HG02870 (cell line): ENCODE data around the gene PAX7.

Experiments
- ATAC-seq: cut with Tn5 transposase; IDR thresholded peaks from one replicate; pipeline ENCODE4 v1.9.1; 2021; ENCODE audit warnings: mild to moderate bottlenecking, moderate library complexity; ENCODE audit not compliant: unreplicated experiment

Gene PAX7

DNA sequence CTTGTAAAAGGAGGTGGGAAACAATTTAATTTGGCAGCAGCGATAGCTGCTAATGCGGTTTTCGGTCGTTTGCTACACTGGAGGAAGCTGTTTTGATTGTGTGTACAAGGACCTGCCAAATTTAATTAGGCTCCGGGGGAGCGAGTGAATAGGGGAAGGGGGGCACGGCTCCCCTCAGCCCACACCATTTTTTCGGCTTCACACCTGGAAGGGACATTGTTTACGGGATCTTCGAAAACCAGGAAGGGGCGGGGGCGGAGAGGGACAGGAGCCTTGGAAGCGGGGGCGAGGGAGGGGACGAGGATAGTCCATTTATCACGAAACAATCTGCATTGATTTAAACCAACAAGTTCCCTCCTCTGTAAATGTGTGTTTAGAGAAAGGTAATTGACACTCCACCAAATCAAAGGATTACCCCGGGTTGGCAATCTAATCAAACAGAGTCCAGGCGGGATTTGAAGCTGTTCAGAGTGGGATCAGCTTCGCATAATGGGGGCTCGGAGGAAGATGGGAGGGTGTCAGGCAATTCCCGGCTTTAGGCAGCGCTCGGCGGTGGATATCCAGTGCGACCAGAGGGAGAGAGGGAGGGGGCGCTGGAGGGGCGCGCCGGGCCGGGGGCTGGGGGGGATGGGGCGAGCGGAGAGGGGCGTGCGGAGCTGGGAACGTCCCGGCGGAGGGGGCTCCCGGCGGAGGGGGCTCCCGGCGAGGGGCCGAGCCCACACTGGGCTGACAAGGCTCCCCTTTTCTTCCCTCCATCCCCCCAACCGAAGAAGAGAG lies 9.8 kb downstream of the PAX7 start:
- no peak for ATAC-seq

GRCh38 chr1:18641005-18641941 lies 10.6 kb downstream of the PAX7 start:
- no peak for ATAC-seq

DNA sequence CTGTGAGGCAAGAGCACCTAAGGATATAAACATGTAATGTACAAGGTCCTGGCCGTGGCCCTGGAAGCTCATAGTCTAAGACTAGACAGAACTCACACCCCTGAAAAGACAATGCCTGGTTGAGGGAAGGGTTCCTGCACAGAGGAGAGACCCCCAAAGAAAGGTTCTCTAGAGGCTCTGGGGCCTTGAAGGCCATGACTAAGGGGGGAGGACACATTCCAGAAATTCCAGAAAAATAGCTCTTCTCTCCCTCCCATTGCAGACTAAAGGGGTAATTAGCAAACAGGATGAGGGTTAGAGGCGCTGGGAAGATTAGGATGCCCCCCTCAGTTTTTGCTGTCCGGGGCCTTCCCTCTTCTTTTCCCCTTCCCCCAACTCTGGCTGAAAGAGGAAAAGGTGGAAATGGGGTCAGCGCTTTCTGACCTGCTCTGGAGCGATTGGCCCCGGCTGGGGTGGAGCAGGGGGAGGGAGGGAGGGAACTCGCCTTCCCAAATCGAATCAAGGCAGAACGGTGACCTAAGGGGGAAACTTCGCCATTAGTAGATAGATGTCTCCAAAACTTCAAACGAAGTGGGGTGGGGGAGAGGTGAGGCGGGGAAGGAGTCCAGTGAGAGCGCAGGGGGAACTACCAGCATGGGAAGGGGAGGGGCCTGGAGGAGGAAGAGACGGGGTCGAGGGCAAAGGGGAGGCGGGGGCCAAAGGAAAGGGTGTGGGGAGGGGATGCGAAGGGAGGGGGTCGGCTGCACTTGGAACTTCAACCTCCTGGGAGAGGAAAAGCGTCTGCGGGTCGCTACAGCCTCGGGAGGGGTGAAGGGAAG lies 11.8 kb downstream of the PAX7 start:
- no peak for ATAC-seq

- no peak for ATAC-seq
Measured at GRCh38 chr1:18643154-18644012, 12.7 kb downstream of the PAX7 start.

DNA sequence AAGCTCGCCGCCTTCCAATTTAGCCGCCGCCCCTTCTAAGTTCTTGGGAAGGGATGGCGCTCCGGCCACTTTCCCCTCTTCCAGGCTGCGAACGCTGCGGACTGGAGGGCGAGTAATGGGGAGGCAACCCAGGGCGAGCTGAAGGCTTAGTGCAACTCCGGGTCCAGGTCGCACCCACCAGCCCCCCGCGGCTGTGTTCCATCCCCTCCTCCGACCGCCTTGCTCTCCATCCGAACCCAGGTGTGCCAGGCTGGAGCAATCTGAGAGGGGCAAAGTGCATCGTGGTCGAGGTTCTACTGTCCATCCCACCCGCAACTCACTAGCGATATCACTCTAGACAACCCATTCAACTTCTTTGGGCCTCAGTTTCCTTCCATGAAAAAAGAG lies 13.4 kb downstream of the PAX7 start:
- no peak for ATAC-seq

GRCh38 chr1:18644446-18644845 lies 13.8 kb downstream of the PAX7 start:
- no peak for ATAC-seq

GRCh38 chr1:18644973-18645746 lies 14.5 kb downstream of the PAX7 start:
- ATAC-seq = no peak

GRCh38 chr1:18645747-18646090 lies 15.1 kb downstream of the PAX7 start:
- no peak for ATAC-seq

DNA sequence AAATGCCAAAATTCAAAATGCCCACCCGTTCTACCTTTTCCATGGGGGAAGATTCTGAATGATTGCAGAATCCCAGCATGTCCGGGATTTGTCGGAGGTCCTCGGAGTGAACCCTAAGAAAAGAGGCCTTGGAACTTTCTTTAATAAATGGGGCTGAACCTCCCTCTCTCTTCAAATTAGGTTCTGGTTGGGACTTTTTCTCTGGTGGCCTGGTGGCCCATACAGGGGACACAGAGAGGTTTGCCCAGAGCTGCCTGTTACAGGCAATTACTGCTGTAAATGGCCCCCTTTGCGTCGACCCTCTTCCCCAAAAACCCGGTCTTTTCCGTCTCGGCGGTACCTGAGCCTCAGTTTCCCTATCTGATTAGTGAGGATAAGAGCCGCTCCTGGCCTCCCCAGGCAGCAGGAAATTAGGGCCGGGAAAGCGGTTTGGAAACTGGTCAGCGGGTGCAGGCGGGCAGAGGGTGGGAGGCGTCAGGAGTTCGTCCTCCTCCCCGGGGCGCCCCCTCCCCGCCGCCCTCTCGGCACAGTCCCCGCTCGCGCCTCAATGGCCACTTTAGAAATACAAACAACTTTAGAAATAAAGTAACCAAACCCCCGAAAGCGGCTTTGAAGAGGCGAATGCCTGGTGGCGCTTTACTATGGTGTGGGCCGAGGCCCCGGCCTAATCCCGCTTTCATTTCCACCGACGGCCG lies 15.6 kb downstream of the PAX7 start:
- no peak for ATAC-seq

DNA sequence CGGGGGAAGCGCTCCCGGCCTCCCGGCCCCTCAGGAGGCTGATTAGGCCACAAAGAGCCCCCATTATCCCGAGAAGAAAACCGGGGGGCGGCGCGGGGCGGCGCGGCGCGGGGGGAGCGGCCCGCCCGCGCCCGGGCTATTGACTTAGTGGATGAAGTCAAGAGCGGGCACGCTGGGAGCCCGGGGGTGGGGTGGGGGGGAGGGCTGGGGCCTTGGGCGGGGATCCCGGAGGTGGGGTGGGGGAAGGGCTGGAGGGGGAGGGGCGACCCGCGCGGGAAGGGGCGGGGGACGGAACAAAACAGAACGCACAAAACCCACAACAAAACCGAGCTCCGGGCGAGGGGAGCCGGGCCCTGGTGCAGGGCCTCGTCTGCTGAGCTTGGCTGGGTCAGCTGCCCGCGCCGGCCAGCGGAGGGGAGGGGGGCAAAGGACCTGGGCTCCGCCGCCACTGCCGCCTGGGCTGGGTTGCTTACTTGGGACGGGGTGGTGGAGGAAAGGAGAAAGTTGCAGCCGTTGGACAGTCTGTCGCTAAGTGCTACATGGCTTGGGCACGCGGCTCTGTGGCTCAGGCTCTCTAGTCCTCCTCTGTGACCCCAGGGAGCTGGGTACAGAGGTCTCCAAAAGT lies 16.3 kb downstream of the PAX7 start:
- no peak for ATAC-seq

DNA sequence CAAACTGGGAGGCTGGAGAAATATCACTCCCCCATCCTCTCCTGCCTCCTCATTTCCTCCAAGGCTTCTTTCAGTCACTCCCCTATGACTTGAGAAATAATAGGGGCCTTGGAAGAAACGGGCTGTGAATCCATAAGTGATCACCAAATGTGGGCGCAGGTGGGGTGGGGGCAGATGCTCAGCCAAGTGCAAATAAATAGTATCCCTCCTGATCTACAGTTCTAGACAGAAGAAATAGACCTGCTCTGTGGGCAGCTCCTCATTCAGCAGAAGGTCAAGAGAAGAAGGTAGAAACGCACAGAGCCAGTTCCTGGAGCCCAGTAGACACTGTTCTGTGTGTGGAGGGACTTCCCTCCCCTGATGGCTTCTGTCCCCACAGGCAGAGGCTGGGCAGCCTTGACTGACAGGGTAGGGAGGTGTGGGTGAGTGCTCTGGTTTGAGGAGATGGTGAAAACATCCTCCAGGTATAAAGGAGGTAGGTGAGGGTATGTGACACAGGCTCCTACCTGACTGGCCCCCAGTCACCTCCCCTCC lies 17.1 kb downstream of the PAX7 start:
- ATAC-seq = no peak

- no peak for ATAC-seq
Measured at GRCh38 chr1:18649693-18650370, 19.2 kb downstream of the PAX7 start.

GRCh38 chr1:18651713-18652112 lies 21.1 kb downstream of the PAX7 start:
- ATAC-seq = no peak

DNA sequence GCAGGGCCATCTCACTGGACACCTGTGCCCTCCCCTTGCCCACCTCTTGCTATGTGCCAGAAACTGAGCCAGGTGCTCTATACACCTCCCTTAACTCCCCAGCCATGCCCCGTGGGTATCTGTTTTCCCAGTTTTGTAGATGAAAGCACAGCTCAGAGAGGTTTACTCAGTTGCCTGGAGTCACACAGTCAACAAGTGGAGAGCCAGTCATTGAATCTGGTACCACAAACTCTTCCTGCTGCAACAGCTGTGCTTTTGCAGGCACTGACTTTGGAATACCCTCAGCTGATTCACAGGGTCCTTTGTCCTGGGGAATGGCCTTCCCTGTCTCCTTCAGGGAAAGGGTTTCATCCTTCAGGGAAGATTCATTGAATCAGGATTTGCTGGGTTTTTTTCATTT lies 22.1 kb downstream of the PAX7 start:
- ATAC-seq = no peak

DNA sequence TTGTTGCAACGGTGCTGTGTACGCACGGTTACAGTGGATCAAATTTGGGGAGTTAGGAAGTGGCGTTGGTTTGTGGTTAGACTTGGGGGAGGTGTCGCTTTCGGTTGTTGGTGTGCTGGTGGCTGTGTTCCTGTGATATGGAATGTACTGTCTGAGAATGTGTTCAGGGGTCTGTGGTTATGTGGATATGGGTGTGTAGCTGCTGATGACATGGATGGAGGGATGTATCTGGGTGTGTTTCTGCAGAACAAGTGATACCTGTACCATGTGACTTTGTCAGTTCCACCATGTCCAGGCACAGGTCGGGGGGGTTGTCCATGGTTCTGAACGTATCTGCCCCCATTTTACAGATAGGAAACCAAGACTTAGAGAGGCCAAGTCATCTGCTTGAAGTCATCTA lies 22.7 kb downstream of the PAX7 start:
- ATAC-seq = no peak

- ATAC-seq = no peak
Measured at GRCh38 chr1:18653916-18654315, 23.3 kb downstream of the PAX7 start.

GRCh38 chr1:18654599-18654998 lies 24.0 kb downstream of the PAX7 start:
- ATAC-seq = no peak
